CD14-positive monocyte (primary cell): Measurements from ENCODE around the gene GRIK3. TPM values are rescaled to one million over a fixed set of nuclear protein-coding genes. Genes with fewer than 3 reads are reported as not detected.

Experiments
- DNase-seq, 3 donors: peaks; one replicate each; pipeline ENCODE4 v3.0.0-alpha.2; 2011 to 2022
- H2AFZ ChIP-seq: 2 replicates; pipeline ENCODE4 v1.6.0; 2012; ENCODE audit warnings: mild to moderate bottlenecking, low read depth, low read length, inconsistent platforms; ENCODE audit not compliant: insufficient read depth, poor library complexity, severe bottlenecking
- H3K27ac ChIP-seq, 2 donors: 1 replicate in 1 of 2; 2 replicates in 1 of 2; pipeline ENCODE4 v1.5.1; 2012 to 2013; ENCODE audit warnings: low read length in 2 of 2, control low read depth in 1 of 2, inconsistent platforms in 1 of 2, low read depth in 1 of 2, mild to moderate bottlenecking in 1 of 2
- H3K27me3 ChIP-seq, 2 donors: one replicate each; pipeline versions ENCODE4 v1.6.0 to v1.6.1; 2011 to 2013; ENCODE audit warnings: low read length in 2 of 2; ENCODE audit not compliant: control insufficient read depth in 2 of 2, insufficient read depth in 2 of 2
- H3K36me3 ChIP-seq, 2 donors: replicated peaks in 1 of 2; 1 replicate in 1 of 2; 2 replicates in 1 of 2; pipeline versions ENCODE4 v1.5.1 to v1.6.1; 2012 to 2013; ENCODE audit warnings: low read length in 2 of 2, control low read depth in 1 of 2, inconsistent platforms in 1 of 2, mild to moderate bottlenecking in 1 of 2; ENCODE audit not compliant: insufficient read depth in 2 of 2, control insufficient read depth in 1 of 2
- H3K4me1 ChIP-seq, 2 donors: 1 replicate in 1 of 2; 2 replicates in 1 of 2; pipeline versions ENCODE4 v1.5.1 to v1.6.1; 2012 to 2013; ENCODE audit warnings: low read length in 2 of 2, control low read depth in 1 of 2, inconsistent platforms in 1 of 2, mild to moderate bottlenecking in 1 of 2, moderate library complexity in 1 of 2; ENCODE audit not compliant: insufficient read depth in 2 of 2, control insufficient read depth in 1 of 2
- H3K4me2 ChIP-seq: replicated peaks from 2 replicates; pipeline ENCODE3; 2012; ENCODE audit warnings: low read length, moderate library complexity, mild to moderate bottlenecking; ENCODE audit not compliant: poor library complexity, severe bottlenecking; ENCODE audit errors: extremely low read depth
- H3K4me3 ChIP-seq, 3 experiments: fragments of 200-600 bp in 1 of 3; sonication (generic) in 1 of 3; replicated peaks in 1 of 3; 1 replicate in 2 of 3; 2 replicates in 1 of 3; pipeline ENCODE4 v1.5.1; 2011 to 2013; ENCODE audit warnings: low read length in 3 of 3, mild to moderate bottlenecking in 3 of 3, control low read depth in 2 of 3, low read depth in 2 of 3, inconsistent platforms in 1 of 3, moderate library complexity in 1 of 3
- H3K79me2 ChIP-seq: 2 replicates; pipeline ENCODE4 v1.6.0; 2012; ENCODE audit warnings: mild to moderate bottlenecking, control low read depth, inconsistent platforms, low read length, moderate library complexity; ENCODE audit not compliant: insufficient read depth
- H3K9ac ChIP-seq: 2 replicates; pipeline ENCODE4 v1.6.0; 2017; ENCODE audit warnings: low read length, mild to moderate bottlenecking; ENCODE audit not compliant: insufficient read depth, poor library complexity, severe bottlenecking
- H3K9me3 ChIP-seq, 2 donors: replicated peaks in 1 of 2; 1 replicate in 1 of 2; 2 replicates in 1 of 2; pipeline versions ENCODE4 v1.5.1 to v1.6.1; 2012 to 2013; ENCODE audit warnings: low read length in 2 of 2, control low read depth in 1 of 2; ENCODE audit not compliant: control insufficient read depth in 1 of 2, insufficient read depth in 1 of 2
- H4K20me1 ChIP-seq: 2 replicates; pipeline ENCODE4 v1.6.0; 2012; ENCODE audit warnings: mild to moderate bottlenecking, low read length, control low read depth, moderate library complexity; ENCODE audit not compliant: insufficient read depth
- H3K27ac Mint-ChIP-seq, 7 donors: one replicate each; pipeline ENCODE4 v1.8.0; 2020; ENCODE audit warnings: mild to moderate bottlenecking in 7 of 7, mixed read lengths in 7 of 7, moderate library complexity in 6 of 7, inconsistent platforms in 2 of 7
- H3K27me3 Mint-ChIP-seq, 3 donors: one replicate each; pipeline ENCODE4 v1.8.0; 2021 to 2022; ENCODE audit warnings: low read depth in 3 of 3, mild to moderate bottlenecking in 3 of 3, mixed read lengths in 3 of 3, moderate library complexity in 3 of 3, inconsistent platforms in 1 of 3
- H3K36me3 Mint-ChIP-seq, 2 donors: one replicate each; pipeline ENCODE4 v1.8.0; 2020; ENCODE audit warnings: mixed read lengths in 2 of 2, inconsistent platforms in 1 of 2, mild to moderate bottlenecking in 1 of 2
- H3K4me1 Mint-ChIP-seq: one replicate; pipeline ENCODE4 v1.8.0; 2020; ENCODE audit warnings: mild to moderate bottlenecking, mixed read lengths
- H3K4me3 Mint-ChIP-seq, 2 donors: one replicate each; pipeline ENCODE4 v1.8.0; 2020; ENCODE audit warnings: mild to moderate bottlenecking in 2 of 2, mixed read lengths in 2 of 2, moderate library complexity in 1 of 2
- H3K9me3 Mint-ChIP-seq, 7 donors: one replicate each; pipeline ENCODE4 v1.8.0; 2020 to 2022; ENCODE audit warnings: mixed read lengths in 7 of 7, mild to moderate bottlenecking in 6 of 7, moderate library complexity in 6 of 7, inconsistent platforms in 2 of 7
- CTCF ChIP-seq: fragments of 200-600 bp; IDR thresholded peaks from one replicate; pipeline ENCODE4 v1.8.0; 2022; ENCODE audit warnings: antibody characterized with exemption, mild to moderate bottlenecking
- WGBS: methylation state at CpG from one replicate; pipeline ENCODE4 v1.1.5; 2013; ENCODE audit warnings: missing lambda C conversion rate; ENCODE audit not compliant: insufficient coverage; 5-methylcytosine and 5-hydroxymethylcytosine counted together
- intact Hi-C, 2 donors: fragments of 100-400 bp; cut with micrococcal nuclease; formaldehyde crosslinking; loops; one replicate each; pipeline versions ENCODE4 v1.15.0 to v1.15.1; 2023
- polyA plus RNA-seq, 3 donors: library from polyadenylated mRNA; depleted of rRNA in 1 of 3; unstranded in 2 of 3; stranded (reverse) in 1 of 3; fragments of 300-500 nt in 2 of 3; fragments of >200 nt in 1 of 3; fragmentation: Illumina TruSeq in 2 of 3; gene quantifications; 1 replicate in 2 of 3; 2 replicates in 1 of 3; pipeline ENCODE4 v1.2.3, GENCODE V29; 2012 to 2021

The GRIK3 gene
- polyA plus RNA-seq, 3 donors, result not detected

GRCh38 chr1:36829961-36830360 is 204.4 kb downstream of the GRIK3 start:
- H3K9ac ChIP-seq, result no peak overlapping the region
- no peaks in the 10 kb centered on the region for H3K27me3 ChIP-seq
- Mint-ChIP-seq H3K27ac (no peak overlapping the region), H3K36me3 (no peaks in the 10 kb centered on the region), H3K4me3 (no peak overlapping the region), H3K4me1 (no peaks in the 10 kb centered on the region), H3K9me3 (peaks cover 0 to 5% (median 0%) of the 10 kb centered on the region in 7 donors), H3K27me3 (peaks cover 9 to 14% (median 12%) of the 10 kb centered on the region in 3 donors)
- no peaks in the 10 kb centered on the region for H3K79me2 ChIP-seq
- H3K36me3 ChIP-seq, result no peaks in the 10 kb centered on the region
- H3K27ac ChIP-seq, result no peak overlapping the region
- TF ChIP-seq CTCF, result no peak
- 91% methylated on average over 2 of the region's 4 CpGs for WGBS
- H3K9me3 ChIP-seq, result no peaks in the 10 kb centered on the region
- DNase-seq, result no peak
- no peak overlapping the region for H3K4me3 ChIP-seq
- H3K4me2 ChIP-seq, result no peak overlapping the region
- intact Hi-C loops, result no loop called here
- H4K20me1 ChIP-seq, result no peaks in the 10 kb centered on the region
- H2AFZ ChIP-seq, result no peak overlapping the region
- H3K4me1 ChIP-seq, result no peaks in the 10 kb centered on the region

- no peak for DNase-seq
- Histone ChIP-seq H3K79me2 (no peaks in the 10 kb centered on the region), H4K20me1 (no peaks in the 10 kb centered on the region), H3K36me3 (no peaks in the 10 kb centered on the region), H3K4me2 (no peak overlapping the region), H3K9ac (no peak overlapping the region), H3K4me3 (no peak overlapping the region), H3K27me3 (no peaks in the 10 kb centered on the region), H3K4me1 (no peaks in the 10 kb centered on the region), H3K27ac (no peak overlapping the region), H3K9me3 (no peaks in the 10 kb centered on the region), H2AFZ (no peak overlapping the region)
- Mint-ChIP-seq H3K4me1 (peaks cover 5% of the 10 kb centered on the region), H3K9me3 (peaks cover 0 to 5% (median 0%) of the 10 kb centered on the region in 7 donors), H3K27ac (no peak overlapping the region), H3K27me3 (peaks cover 8 to 16% (median 12%) of the 10 kb centered on the region in 3 donors), H3K36me3 (no peaks in the 10 kb centered on the region), H3K4me3 (no peak overlapping the region)
- intact Hi-C loops, result no loop called here
- 95% methylated on average over 3 of the region's 6 CpGs for WGBS
- TF ChIP-seq CTCF, result no peak
Observed at GRCh38 chr1:36829066-36829465, 205.2 kb downstream of the GRIK3 start.
